Stimulated activated CD8-positive, alpha-beta memory T cell treated with anti-CD3 and anti-CD28 coated beads, Interleukin-12 subunit alpha, Interleukin-12 subunit beta, amount 100 ng/mL, for 24 hours (primary cell): ENCODE data around the gene C1QL4.

Source experiments
- DNase-seq: peaks from one replicate; pipeline ENCODE4 v3.0.0-alpha.2; 2020; ENCODE audit errors: extremely low read depth

Gene C1QL4

GRCh38 chr12:49347311-49348193 lies 10.6 kb upstream of the C1QL4 start:
- DNase-seq = peak; percentile 54

- DNase-seq = no peak
Measured at GRCh38 chr12:49346659-49347310, 9.8 kb upstream of the C1QL4 start, which contains the start of gene DNAJC22. Gene DNAJC22 (plus strand): TSS chr12:49346888. CDS start chr12:49348873, 1,985 bp downstream.

GRCh38 chr12:49345825-49346658 lies 9.1 kb upstream of the C1QL4 start:
- no peak for DNase-seq

GRCh38 chr12:49345051-49345824 lies 8.2 kb upstream of the C1QL4 start:
- no peak for DNase-seq

- no peak for DNase-seq
Measured at GRCh38 chr12:49344486-49345050, 7.6 kb upstream of the C1QL4 start.

GRCh38 chr12:49342914-49343731 lies 6.1 kb upstream of the C1QL4 start:
- no peak for DNase-seq

GRCh38 chr12:49342066-49342913 lies 5.3 kb upstream of the C1QL4 start:
- peak; percentile 51 for DNase-seq

GRCh38 chr12:49341777-49342065 lies 4.7 kb upstream of the C1QL4 start:
- no peak for DNase-seq

GRCh38 chr12:49340971-49341776 lies 4.2 kb upstream of the C1QL4 start:
- DNase-seq = no peak

GRCh38 chr12:49340095-49340870 lies 3.3 kb upstream of the C1QL4 start:
- DNase-seq = no peak

GRCh38 chr12:49339464-49339861 lies 2.5 kb upstream of the C1QL4 start:
- no peak for DNase-seq

GRCh38 chr12:49338830-49339463 lies 2.0 kb upstream of the C1QL4 start:
- DNase-seq = no peak

GRCh38 chr12:49335955-49336644 lies 888 bp downstream of the C1QL4 start:
- DNase-seq = no peak

GRCh38 chr12:49335118-49335954 lies 1.7 kb downstream of the C1QL4 start:
- DNase-seq = no peak

GRCh38 chr12:49334681-49335080 lies 2.3 kb downstream of the C1QL4 start:
- DNase-seq = no peak

GRCh38 chr12:49334226-49334625 lies 2.8 kb downstream of the C1QL4 start:
- DNase-seq = no peak
